HEK293 (cell line): ENCODE data around the gene TTYH2.

ENCODE experiments used
- CTCF ChIA-PET: fragments of 350-600 bp; formaldehyde crosslinking; extraction: SDS; loops from one replicate; lab custom pipeline; 2021; ENCODE audit warnings: antibody characterized with exemption; lab: Yijun Ruan, JAX
- POLR2A ChIA-PET: fragments of 300-600 bp; formaldehyde crosslinking; extraction: SDS; loops from one replicate; lab custom pipeline; 2020; ENCODE audit warnings: antibody characterized with exemption, inconsistent platforms; lab: Yijun Ruan, JAX
- H3K27ac ChIP-seq: fragments of 200-500 bp; sonication (Bioruptor generic); 2 replicates; pipeline ENCODE4 v1.5.1; 2014; ENCODE audit warnings: low read depth, low read length, control low read depth, inconsistent platforms; ENCODE audit errors: extremely low read depth
- H3K36me3 ChIP-seq, 2 experiments: fragments of 200-500 bp in 1 of 2; sonication (Bioruptor generic) in 1 of 2; 1 replicate in 1 of 2; 2 replicates in 1 of 2; pipeline ENCODE4 v1.5.1; 2014 to 2017; ENCODE audit warnings: inconsistent platforms in 2 of 2, low read length in 2 of 2; ENCODE audit not compliant: control insufficient read depth in 2 of 2, insufficient read depth in 1 of 2
- H3K4me1 ChIP-seq: fragments of 200-500 bp; sonication (Bioruptor generic); 2 replicates; pipeline ENCODE4 v1.5.1; 2014; ENCODE audit warnings: mild to moderate bottlenecking, low read length, inconsistent platforms; ENCODE audit not compliant: control insufficient read depth, insufficient read depth
- H3K4me3 ChIP-seq: 2 replicates; pipeline ENCODE4 v1.5.1; 2011; ENCODE audit warnings: low read depth, mild to moderate bottlenecking, control low read depth, low read length, moderate library complexity
- H3K9me3 ChIP-seq: fragments of 200-500 bp; sonication (Bioruptor generic); 2 replicates; pipeline ENCODE4 v1.5.1; 2014; ENCODE audit warnings: low read depth, low read length, inconsistent platforms; ENCODE audit not compliant: control insufficient read depth, insufficient read depth
- EGR2 ChIP-seq: fragments of 450-650 bp; formaldehyde crosslinking; IDR thresholded peaks from 2 replicates; pipeline ENCODE4 v1.5.1; 2016; ENCODE audit warnings: low read depth, missing biosample characterization, missing genetic modification characterization
- GLI4 ChIP-seq: fragments of 450-650 bp; formaldehyde crosslinking; IDR thresholded peaks from 2 replicates; pipeline ENCODE4 v1.5.1; 2016; ENCODE audit warnings: missing biosample characterization, missing genetic modification characterization
- HOXD13 ChIP-seq: sonication (generic); formaldehyde crosslinking; IDR thresholded peaks from 2 replicates; pipeline ENCODE4 v1.8.0; 2022; ENCODE audit warnings: missing genetic modification reagents, borderline replicate concordance
- PRDM1 ChIP-seq: fragments of 450-650 bp; formaldehyde crosslinking; IDR thresholded peaks from 2 replicates; pipeline ENCODE4; 2016; ENCODE audit warnings: missing biosample characterization, missing genetic modification characterization
- RBAK ChIP-seq: fragments of 450-650 bp; formaldehyde crosslinking; IDR thresholded peaks from 2 replicates; pipeline ENCODE4 v1.5.1; 2016; ENCODE audit warnings: missing biosample characterization, missing genetic modification characterization
- TRIM28 ChIP-seq: IDR thresholded peaks from 2 replicates; pipeline ENCODE4 v1.6.1; 2011; ENCODE audit warnings: low read length, control low read depth, borderline replicate concordance
- WT1 ChIP-seq: fragments of 450-650 bp; formaldehyde crosslinking; IDR thresholded peaks from 2 replicates; pipeline ENCODE4 v1.5.1; 2016; ENCODE audit warnings: missing biosample characterization, missing genetic modification characterization
- ZEB2 ChIP-seq: fragments of 450-650 bp; formaldehyde crosslinking; IDR thresholded peaks from 2 replicates; pipeline ENCODE4 v1.5.1; 2016; ENCODE audit warnings: missing biosample characterization, missing genetic modification characterization
- ZFP69B ChIP-seq: fragments of 450-650 bp; formaldehyde crosslinking; IDR thresholded peaks from 2 replicates; pipeline ENCODE4 v1.5.1; 2016; ENCODE audit warnings: missing biosample characterization, missing genetic modification characterization
- ZIC2 ChIP-seq: fragments of 450-650 bp; formaldehyde crosslinking; IDR thresholded peaks from 2 replicates; pipeline ENCODE4 v1.5.1; 2016; ENCODE audit warnings: missing biosample characterization, missing genetic modification characterization
- ZNF157 ChIP-seq: fragments of 450-650 bp; formaldehyde crosslinking; IDR thresholded peaks from 2 replicates; pipeline ENCODE4 v1.5.1; 2016; ENCODE audit warnings: missing biosample characterization, missing genetic modification characterization
- ZNF221 ChIP-seq: fragments of 450-650 bp; formaldehyde crosslinking; IDR thresholded peaks from 2 replicates; pipeline ENCODE4 v1.5.1; 2017; ENCODE audit warnings: missing biosample characterization, missing genetic modification characterization, borderline replicate concordance
- ZNF239 ChIP-seq: fragments of 450-650 bp; formaldehyde crosslinking; IDR thresholded peaks from 2 replicates; pipeline ENCODE4 v1.5.1; 2016; ENCODE audit warnings: missing biosample characterization, missing genetic modification characterization
- ZNF26 ChIP-seq: fragments of 450-650 bp; formaldehyde crosslinking; IDR thresholded peaks from 2 replicates; pipeline ENCODE4 v1.5.1; 2016; ENCODE audit warnings: missing biosample characterization, missing genetic modification characterization
- ZNF311 ChIP-seq: fragments of 450-650 bp; formaldehyde crosslinking; IDR thresholded peaks from 2 replicates; pipeline ENCODE4 v1.5.1; 2017; ENCODE audit warnings: missing biosample characterization, missing genetic modification characterization, borderline replicate concordance
- ZNF514 ChIP-seq: fragments of 450-650 bp; formaldehyde crosslinking; IDR thresholded peaks from 2 replicates; pipeline ENCODE4 v1.5.1; 2016; ENCODE audit warnings: missing biosample characterization, missing genetic modification characterization
- ZNF544 ChIP-seq: fragments of 450-650 bp; formaldehyde crosslinking; IDR thresholded peaks from 2 replicates; pipeline ENCODE4 v1.5.0; 2017; ENCODE audit warnings: missing biosample characterization, missing genetic modification characterization
- ZNF548 ChIP-seq: fragments of 450-650 bp; formaldehyde crosslinking; IDR thresholded peaks from 2 replicates; pipeline ENCODE4 v1.5.1; 2016; ENCODE audit warnings: missing biosample characterization, missing genetic modification characterization
- ZNF658 ChIP-seq: fragments of 450-650 bp; formaldehyde crosslinking; IDR thresholded peaks from 2 replicates; pipeline ENCODE4; 2016; ENCODE audit warnings: missing biosample characterization, missing genetic modification characterization
- ZNF670 ChIP-seq: fragments of 450-650 bp; formaldehyde crosslinking; IDR thresholded peaks from 2 replicates; pipeline ENCODE4 v1.5.1; 2016; ENCODE audit warnings: missing biosample characterization, missing genetic modification characterization, low read depth
- ZSCAN16 ChIP-seq: fragments of 450-650 bp; formaldehyde crosslinking; IDR thresholded peaks from 2 replicates; pipeline ENCODE4 v1.5.1; 2016; ENCODE audit warnings: missing biosample characterization, missing genetic modification characterization
- ZSCAN18 ChIP-seq: fragments of 450-650 bp; formaldehyde crosslinking; IDR thresholded peaks from 2 replicates; pipeline ENCODE4 v1.5.1; 2016; ENCODE audit warnings: missing biosample characterization, missing genetic modification characterization
- ZSCAN30 ChIP-seq: fragments of 450-650 bp; IDR thresholded peaks from 2 replicates; pipeline ENCODE4 v1.5.1; 2018; ENCODE audit warnings: missing biosample characterization, mild to moderate bottlenecking, missing genetic modification characterization, moderate library complexity
- TF ChIP-seq, protein P1 (sequence below): fragments of 450-650 bp; formaldehyde crosslinking; IDR thresholded peaks from 2 replicates; pipeline ENCODE4 v1.5.1; 2016; ENCODE audit warnings: missing biosample characterization, missing genetic modification characterization
- TF ChIP-seq, protein P2 (sequence below): fragments of 450-650 bp; formaldehyde crosslinking; IDR thresholded peaks from 2 replicates; pipeline ENCODE4 v1.5.1; 2016; ENCODE audit warnings: missing biosample characterization, missing genetic modification characterization
- TF ChIP-seq, protein P3 (sequence below): fragments of 450-650 bp; formaldehyde crosslinking; IDR thresholded peaks from 2 replicates; pipeline ENCODE4 v1.5.1; 2016; ENCODE audit warnings: missing biosample characterization, missing genetic modification characterization

The TTYH2 gene

GRCh38 chr17:74298778-74299177, 85.4 kb downstream of the TTYH2 start (continued):
- no peak for TF ChIP-seq WT1
- TF ChIP-seq ZSCAN16 (tag by site-specific recombination) = no peak
- TF ChIP-seq EGR2 (tag by site-specific recombination) = no peak
- TF ChIP-seq HOXD13 (CRISPR knock-in tag) = no peak
- TF ChIP-seq, protein P1, sequence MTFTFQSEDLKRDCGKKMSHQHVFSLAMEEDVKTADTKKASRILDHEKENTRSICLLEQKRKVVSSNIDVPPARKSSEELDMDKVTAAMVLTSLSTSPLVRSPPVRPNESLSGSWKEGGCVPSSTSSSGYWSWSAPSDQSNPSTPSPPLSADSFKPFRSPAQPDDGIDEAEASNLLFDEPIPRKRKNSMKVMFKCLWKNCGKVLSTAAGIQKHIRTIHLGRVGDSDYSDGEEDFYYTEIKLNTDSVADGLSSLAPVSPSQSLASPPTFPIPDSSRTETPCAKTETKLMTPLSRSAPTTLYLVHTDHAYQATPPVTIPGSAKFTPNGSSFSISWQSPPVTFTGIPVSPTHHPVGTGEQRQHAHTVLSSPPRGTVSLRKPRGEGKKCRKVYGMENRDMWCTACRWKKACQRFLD (tag by site-specific recombination) = no peak

DNA sequence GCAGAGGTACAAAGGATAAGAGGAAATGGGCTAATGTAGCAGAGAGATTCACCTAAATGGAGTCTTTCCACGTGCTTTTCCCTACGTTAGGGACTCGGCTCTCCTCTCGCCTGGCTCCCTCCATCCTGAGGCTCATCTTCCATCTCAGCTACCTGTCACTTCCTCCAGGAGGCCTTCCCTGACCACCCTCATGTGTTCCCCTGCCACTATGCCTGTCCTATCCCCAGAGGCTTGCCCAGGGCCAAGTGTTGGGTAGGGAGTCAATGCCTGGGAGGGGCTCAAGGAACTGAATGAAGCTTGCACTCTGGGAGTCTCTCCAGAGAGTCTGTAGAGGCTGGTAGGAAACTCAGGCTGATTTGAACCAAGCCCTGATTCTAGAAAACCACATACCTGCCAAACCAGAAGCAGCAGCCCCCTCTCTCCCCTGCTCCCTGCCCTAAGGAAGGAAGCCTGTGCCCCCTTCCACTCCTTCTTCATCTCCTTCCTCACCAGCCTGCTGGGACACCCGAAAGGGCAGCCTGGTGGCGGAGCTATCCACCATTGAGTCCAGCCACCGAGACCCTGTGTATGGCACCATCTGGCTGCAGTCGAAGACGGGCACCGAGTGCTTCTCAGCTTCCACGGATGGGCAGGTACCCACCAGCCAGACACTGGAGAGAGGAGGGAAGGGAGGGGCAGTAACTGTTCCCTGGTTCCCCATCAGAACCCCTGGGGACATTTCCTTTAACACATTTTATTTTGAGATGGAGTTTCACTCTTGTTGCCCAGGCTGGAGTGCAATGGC, 86.0 kb downstream of the TTYH2 start:
- no peak overlapping the region for H3K27ac ChIP-seq
- no peak overlapping the region for H3K4me3 ChIP-seq
- H3K4me1 ChIP-seq = no peaks in the 10 kb centered on the region
- ChIA-PET CTCF (interaction anchor here (0.6 to 8.5 kb wide), 19 partner anchors 8 to 286 kb away, joined by 3 to 108 read pairs (median 3); partner anchors contain the start of genes BTBD17 and GPR142), POLR2A (no interaction called here)
- TF ChIP-seq ZNF670 (tag by site-specific recombination) (no peak), ZSCAN30 (no peak), TRIM28 (no peak), ZNF221 (no peak), ZNF26 (tag by site-specific recombination) (no peak), RBAK (no peak), ZNF239 (no peak), GLI4 (no peak), ZNF311 (tag by site-specific recombination) (no peak), ZNF157 (tag by site-specific recombination) (no peak), ZFP69B (no peak)
- H3K36me3 ChIP-seq = no peaks in the 10 kb centered on the region
- no peaks in the 10 kb centered on the region for H3K9me3 ChIP-seq

- Histone ChIP-seq H3K9me3 (no peaks in the 10 kb centered on the region), H3K4me1 (no peaks in the 10 kb centered on the region), H3K4me3 (no peak overlapping the region), H3K36me3 (no peaks in the 10 kb centered on the region), H3K27ac (no peak overlapping the region)
- ChIA-PET POLR2A (no interaction called here), CTCF (interaction anchor here (0.6 to 4.6 kb wide), 12 partner anchors 10 to 406 kb away, joined by 3 to 55 read pairs (median 4); partner anchors contain the start of genes BTBD17 and GPR142)
- TF ChIP-seq ZIC2 (tag by site-specific recombination) (no peak), PRDM1 (no peak), ZNF514 (tag by site-specific recombination) (no peak), ZSCAN18 (tag by site-specific recombination) (no peak), ZNF658 (no peak), ZNF548 (no peak), ZEB2 (tag by site-specific recombination) (no peak), ZNF544 (tag by site-specific recombination) (no peak)
- TF ChIP-seq, protein P2, sequence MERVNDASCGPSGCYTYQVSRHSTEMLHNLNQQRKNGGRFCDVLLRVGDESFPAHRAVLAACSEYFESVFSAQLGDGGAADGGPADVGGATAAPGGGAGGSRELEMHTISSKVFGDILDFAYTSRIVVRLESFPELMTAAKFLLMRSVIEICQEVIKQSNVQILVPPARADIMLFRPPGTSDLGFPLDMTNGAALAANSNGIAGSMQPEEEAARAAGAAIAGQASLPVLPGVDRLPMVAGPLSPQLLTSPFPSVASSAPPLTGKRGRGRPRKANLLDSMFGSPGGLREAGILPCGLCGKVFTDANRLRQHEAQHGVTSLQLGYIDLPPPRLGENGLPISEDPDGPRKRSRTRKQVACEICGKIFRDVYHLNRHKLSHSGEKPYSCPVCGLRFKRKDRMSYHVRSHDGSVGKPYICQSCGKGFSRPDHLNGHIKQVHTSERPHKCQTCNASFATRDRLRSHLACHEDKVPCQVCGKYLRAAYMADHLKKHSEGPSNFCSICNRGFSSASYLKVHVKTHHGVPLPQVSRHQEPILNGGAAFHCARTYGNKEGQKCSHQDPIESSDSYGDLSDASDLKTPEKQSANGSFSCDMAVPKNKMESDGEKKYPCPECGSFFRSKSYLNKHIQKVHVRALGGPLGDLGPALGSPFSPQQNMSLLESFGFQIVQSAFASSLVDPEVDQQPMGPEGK = no peak
- TF ChIP-seq, protein P3, sequence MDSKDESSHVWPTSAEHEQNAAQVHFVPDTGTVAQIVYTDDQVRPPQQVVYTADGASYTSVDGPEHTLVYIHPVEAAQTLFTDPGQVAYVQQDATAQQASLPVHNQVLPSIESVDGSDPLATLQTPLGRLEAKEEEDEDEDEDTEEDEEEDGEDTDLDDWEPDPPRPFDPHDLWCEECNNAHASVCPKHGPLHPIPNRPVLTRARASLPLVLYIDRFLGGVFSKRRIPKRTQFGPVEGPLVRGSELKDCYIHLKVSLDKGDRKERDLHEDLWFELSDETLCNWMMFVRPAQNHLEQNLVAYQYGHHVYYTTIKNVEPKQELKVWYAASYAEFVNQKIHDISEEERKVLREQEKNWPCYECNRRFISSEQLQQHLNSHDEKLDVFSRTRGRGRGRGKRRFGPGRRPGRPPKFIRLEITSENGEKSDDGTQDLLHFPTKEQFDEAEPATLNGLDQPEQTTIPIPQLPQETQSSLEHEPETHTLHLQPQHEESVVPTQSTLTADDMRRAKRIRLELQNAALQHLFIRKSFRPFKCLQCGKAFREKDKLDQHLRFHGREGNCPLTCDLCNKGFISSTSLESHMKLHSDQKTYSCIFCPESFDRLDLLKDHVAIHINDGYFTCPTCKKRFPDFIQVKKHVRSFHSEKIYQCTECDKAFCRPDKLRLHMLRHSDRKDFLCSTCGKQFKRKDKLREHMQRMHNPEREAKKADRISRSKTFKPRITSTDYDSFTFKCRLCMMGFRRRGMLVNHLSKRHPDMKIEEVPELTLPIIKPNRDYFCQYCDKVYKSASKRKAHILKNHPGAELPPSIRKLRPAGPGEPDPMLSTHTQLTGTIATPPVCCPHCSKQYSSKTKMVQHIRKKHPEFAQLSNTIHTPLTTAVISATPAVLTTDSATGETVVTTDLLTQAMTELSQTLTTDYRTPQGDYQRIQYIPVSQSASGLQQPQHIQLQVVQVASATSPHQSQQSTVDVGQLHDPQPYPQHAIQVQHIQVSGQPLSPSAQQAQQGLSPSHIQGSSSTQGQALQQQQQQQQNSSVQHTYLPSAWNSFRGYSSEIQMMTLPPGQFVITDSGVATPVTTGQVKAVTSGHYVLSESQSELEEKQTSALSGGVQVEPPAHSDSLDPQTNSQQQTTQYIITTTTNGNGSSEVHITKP (tag by site-specific recombination) = no peak
Observed at GRCh38 chr17:74303305-74303704, 89.9 kb downstream of the TTYH2 start.
